Measurements from ENCODE around the gene SERPINE2.
"Not testable (repeated sequence)": the region's sequence is repeated elsewhere in the genome, so short reads cannot be mapped to it uniquely, and the experiment has no call there.

Gene SERPINE2

GRCh38 chr2:224016963-224017362, 22.1 kb downstream of the SERPINE2 start:
- H3K4me3 ChIP-seq, result no peak overlapping the region
- H3K27me3 ChIP-seq (ENCODE audit: low read depth), result no peaks in the 10 kb centered on the region; the same call in 1 of the 2 replicates
- no peaks in the 10 kb centered on the region for H3K4me1 ChIP-seq
- H3K9me3 ChIP-seq, result no peaks in the 10 kb centered on the region
- in situ Hi-C loops (cut with MboI; ENCODE audit: low sequenced_read_pairs), result no loop called here
- DNase-seq (ENCODE audit: low spot score in 2 of 2), result no peak
- H3K36me3 ChIP-seq (replicated peaks), result no peaks in the 10 kb centered on the region

DNA sequence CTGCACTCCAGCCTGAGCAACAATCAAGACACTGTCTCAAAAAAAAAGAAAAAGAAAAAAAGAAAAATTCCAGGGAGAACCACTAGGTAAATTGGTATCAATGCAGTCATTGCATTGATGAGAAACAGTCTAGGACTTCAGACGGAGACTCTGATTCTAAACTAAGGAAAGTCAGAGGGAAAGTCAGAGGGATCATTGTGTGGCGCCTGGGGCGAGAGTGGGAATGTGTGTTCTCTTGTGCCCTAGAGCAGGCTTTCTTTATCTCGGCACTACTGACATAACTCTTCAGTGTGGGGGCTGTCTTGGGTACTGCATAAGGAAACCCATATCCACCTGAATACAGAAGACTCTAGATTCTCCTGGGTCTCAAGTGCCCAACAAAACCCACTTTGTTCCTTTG, 24.8 kb downstream of the SERPINE2 start:
- Histone ChIP-seq H3K27me3 (ENCODE audit: low read depth) (no peaks in the 10 kb centered on the region), H3K4me1 (no peaks in the 10 kb centered on the region), H3K36me3 (replicated peaks) (no peaks in the 10 kb centered on the region), H3K4me3 (no peak overlapping the region), H3K9me3 (no peaks in the 10 kb centered on the region)
- in situ Hi-C loops (cut with MboI; ENCODE audit: low sequenced_read_pairs), result no loop called here
- DNase-seq (ENCODE audit: low spot score in 2 of 2), result no peak

- Histone ChIP-seq H3K9me3 (no peaks in the 10 kb centered on the region), H3K4me1 (no peaks in the 10 kb centered on the region), H3K4me3 (no peak overlapping the region), H3K36me3 (replicated peaks) (no peaks in the 10 kb centered on the region), H3K27me3 (ENCODE audit: low read depth) (0 out of 2 replicates have a peak, but pooled peaks cover 2% of the 10 kb centered on the region)
- DNase-seq (ENCODE audit: low spot score in 2 of 2), result no peak
- in situ Hi-C loops (cut with MboI; ENCODE audit: low sequenced_read_pairs), result no loop called here
Observed at GRCh38 chr2:224011837-224012236, 27.2 kb downstream of the SERPINE2 start.

DNA sequence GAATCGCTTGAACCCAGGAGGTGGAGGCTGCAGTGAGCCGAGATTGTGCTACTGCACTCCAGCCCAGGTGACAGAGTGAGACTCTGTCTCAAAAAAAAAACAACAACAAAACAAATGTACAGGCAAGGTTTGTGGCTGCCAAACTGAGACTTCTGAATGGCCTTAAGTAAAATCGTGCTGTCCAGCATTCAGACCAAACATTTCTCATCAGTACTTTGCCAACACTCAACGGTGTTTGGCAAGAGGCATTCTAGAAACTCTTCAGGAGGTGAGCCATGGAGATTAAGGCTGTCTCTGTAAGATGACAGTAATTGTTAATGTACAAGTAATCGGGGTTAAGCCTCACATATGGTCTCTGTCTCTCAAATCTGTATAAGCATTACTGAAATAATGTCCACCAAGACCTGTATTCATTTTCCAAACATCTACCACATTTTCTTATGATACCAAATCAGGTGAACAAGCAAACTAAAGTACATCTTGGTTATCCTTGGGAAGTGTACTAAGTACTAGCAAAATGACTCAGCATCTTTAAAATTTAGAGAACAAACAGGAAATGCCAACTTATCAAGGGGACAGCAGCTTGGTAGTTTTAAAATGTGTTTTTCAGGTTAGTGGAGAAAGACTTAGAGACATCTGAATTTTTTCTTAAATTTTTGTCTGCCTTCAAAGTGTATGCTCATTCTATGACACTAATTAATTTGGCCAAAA, 29.3 kb downstream of the SERPINE2 start:
- in situ Hi-C loops (cut with MboI; ENCODE audit: low sequenced_read_pairs), result no loop called here
- H3K4me1 ChIP-seq, result no peaks in the 10 kb centered on the region
- DNase-seq (ENCODE audit: low spot score in 2 of 2), result no peak
- 0 out of 2 replicates have a peak, but pooled peaks cover 2% of the 10 kb centered on the region for H3K27me3 ChIP-seq (ENCODE audit: low read depth)
- no peaks in the 10 kb centered on the region for H3K36me3 ChIP-seq (replicated peaks)
- H3K4me3 ChIP-seq, result no peak overlapping the region
- no peaks in the 10 kb centered on the region for H3K9me3 ChIP-seq

DNA sequence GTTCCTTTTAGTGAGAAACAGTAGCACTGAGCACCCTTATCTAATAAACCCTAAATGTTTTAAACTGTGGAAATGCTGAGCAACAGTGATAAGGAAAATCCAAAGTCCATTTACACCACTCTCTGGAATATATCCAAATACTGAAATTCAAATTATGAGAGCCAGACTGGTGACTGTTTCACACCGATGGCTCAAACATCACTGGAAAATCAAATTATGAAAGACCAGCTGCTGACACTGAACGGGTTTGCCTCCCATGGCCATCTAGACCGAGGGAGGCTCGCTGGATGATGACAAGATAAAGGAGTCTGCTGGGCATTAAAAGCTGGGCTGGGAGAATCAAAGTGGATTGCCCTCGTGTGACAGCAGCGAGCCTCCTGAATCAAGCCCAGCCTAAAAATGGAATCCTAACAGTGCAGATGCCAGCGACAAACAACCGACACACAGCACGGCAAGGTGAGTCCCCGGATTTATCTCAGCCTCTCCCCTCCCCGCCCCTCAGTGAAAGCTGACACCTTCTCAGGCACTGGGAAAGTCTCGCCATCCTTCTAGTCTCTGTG, 30.3 kb downstream of the SERPINE2 start:
- no peak overlapping the region for H3K4me3 ChIP-seq
- DNase-seq (ENCODE audit: low spot score in 2 of 2), result no peak
- H3K27me3 ChIP-seq (ENCODE audit: low read depth), result 0 out of 2 replicates have a peak, but pooled peaks cover 2% of the 10 kb centered on the region
- in situ Hi-C loops (cut with MboI; ENCODE audit: low sequenced_read_pairs), result no loop called here
- H3K9me3 ChIP-seq, result no peaks in the 10 kb centered on the region
- H3K36me3 ChIP-seq (replicated peaks), result no peaks in the 10 kb centered on the region
- no peaks in the 10 kb centered on the region for H3K4me1 ChIP-seq

DNA sequence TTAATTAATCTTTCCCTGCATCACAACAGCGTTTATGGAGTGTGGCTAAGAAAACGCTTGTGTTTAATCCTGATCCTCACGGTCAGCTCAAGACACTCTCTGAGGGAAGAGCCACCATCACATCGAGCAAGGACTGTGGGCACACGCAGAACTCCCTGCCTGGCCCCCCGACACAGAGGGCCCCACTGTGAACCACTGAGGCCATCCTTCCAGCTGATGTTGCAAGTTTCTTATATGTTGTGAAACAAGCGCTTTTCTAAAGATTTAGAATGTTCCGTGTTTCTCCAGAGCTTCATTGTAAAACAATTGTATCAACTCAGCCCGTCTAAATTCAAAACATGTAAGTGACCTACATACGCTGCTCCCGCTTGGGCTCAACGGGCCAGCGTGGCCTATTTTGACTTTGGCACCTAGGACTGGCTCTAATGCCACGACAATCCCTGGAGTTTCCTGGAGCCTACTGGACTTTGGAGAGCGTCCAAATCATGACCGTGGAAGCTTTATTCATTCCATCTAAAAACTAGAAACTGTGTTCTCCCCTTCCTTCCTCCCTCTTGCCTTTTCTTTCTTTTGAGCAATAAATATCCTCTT, 34.9 kb downstream of the SERPINE2 start:
- Histone ChIP-seq H3K9me3 (no peaks in the 10 kb centered on the region), H3K27me3 (ENCODE audit: low read depth) (0 out of 2 replicates have a peak, but pooled peaks cover 2% of the 10 kb centered on the region), H3K4me1 (no peaks in the 10 kb centered on the region), H3K4me3 (no peak overlapping the region), H3K36me3 (replicated peaks) (no peaks in the 10 kb centered on the region)
- no peak for DNase-seq (ENCODE audit: low spot score in 2 of 2)
- in situ Hi-C loops (cut with MboI; ENCODE audit: low sequenced_read_pairs), result no loop called here

DNA sequence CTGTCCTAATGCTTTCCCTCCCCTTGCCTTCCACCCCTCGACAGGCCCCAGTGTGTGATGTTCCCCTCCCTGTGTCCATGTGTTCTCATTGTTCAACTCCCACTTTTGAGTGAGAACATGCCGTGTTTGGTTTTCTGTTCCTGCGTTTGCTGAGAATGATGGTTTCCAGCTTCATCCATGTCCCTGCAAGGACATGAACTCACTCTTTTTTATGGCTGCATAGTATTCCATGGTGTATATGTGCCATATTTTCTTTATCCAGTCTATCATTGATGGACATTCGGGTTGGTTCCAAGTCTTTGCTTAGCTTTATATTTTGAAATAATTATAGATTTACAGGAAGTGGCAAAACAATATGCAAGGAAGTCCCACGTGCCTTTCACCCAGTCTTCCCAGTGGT, 38.4 kb downstream of the SERPINE2 start:
- H3K36me3 ChIP-seq (replicated peaks); in situ Hi-C loops (cut with MboI; ENCODE audit: low sequenced_read_pairs); H3K4me1 ChIP-seq: not testable (repeated sequence)

DNA sequence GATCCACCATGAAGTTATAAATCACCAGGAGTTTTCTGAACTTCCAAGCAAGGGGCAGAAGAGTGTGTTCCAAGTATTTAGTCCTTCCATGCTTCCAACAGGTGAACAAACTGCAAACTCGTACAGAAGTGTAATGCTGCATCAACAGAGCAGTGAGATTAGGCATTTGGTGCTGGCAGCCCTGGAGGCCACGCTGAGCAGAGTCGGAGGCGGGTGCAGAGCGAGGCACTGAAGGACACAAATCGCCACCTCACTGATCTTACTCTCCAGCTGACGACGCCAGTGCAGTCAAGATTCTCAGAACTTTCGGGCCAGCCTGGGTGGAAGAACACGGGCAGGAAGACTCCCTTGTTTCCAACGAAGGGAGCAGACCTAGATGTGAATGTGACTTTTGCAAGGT, 39.2 kb downstream of the SERPINE2 start:
- Histone ChIP-seq H3K36me3 (replicated peaks) (no peaks in the 10 kb centered on the region), H3K27me3 (ENCODE audit: low read depth) (no peaks in the 10 kb centered on the region), H3K4me3 (no peak overlapping the region), H3K9me3 (no peaks in the 10 kb centered on the region), H3K4me1 (no peaks in the 10 kb centered on the region)
- DNase-seq (ENCODE audit: low spot score in 2 of 2), result no peak
- in situ Hi-C loops (cut with MboI; ENCODE audit: low sequenced_read_pairs), result loop anchor here (10.0 to 25.0 kb wide), 2 partner anchors 285 to 662 kb away; no protein-coding TSS in a partner anchor

More for the DNA sequence above, 38.4 kb downstream of the SERPINE2 start:
- not testable (repeated sequence) for H3K27me3 ChIP-seq (ENCODE audit: low read depth); H3K4me3 ChIP-seq; H3K9me3 ChIP-seq; DNase-seq (ENCODE audit: low spot score in 2 of 2)

- no peaks in the 10 kb centered on the region for H3K36me3 ChIP-seq (replicated peaks)
- no peak for DNase-seq (ENCODE audit: low spot score in 2 of 2)
- no peaks in the 10 kb centered on the region for H3K27me3 ChIP-seq (ENCODE audit: low read depth)
- H3K4me1 ChIP-seq, result no peaks in the 10 kb centered on the region
- in situ Hi-C loops (cut with MboI; ENCODE audit: low sequenced_read_pairs), result loop anchor here (10.0 to 25.0 kb wide), 2 partner anchors 286 to 663 kb away; no protein-coding TSS in a partner anchor
- no peaks in the 10 kb centered on the region for H3K9me3 ChIP-seq
- no peak overlapping the region for H3K4me3 ChIP-seq
Observed at GRCh38 chr2:223998948-223999347, 40.1 kb downstream of the SERPINE2 start.

DNA sequence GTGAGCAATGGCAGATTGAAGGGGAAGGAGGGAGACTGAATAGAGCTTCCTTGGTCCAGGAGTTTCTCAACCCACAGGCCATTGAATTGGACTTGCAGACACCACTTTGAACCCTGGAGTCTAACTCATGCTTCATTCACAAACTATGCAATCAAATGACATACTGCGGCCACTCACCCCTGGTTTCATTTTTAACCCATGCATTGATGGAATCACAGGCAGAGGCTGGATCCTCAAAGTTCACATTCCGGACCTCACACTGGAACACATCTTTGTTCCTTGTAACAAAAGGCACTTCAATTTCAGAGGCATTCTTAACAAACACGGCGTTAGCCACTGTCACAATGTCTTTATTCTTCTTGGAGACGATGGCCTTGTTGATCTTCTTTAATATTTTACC, 41.1 kb downstream of the SERPINE2 start:
- no peaks in the 10 kb centered on the region for H3K27me3 ChIP-seq (ENCODE audit: low read depth)
- no peaks in the 10 kb centered on the region for H3K9me3 ChIP-seq
- in situ Hi-C loops (cut with MboI; ENCODE audit: low sequenced_read_pairs), result loop anchor here (10.0 to 25.0 kb wide), 2 partner anchors 287 to 664 kb away; no protein-coding TSS in a partner anchor
- no peaks in the 10 kb centered on the region for H3K36me3 ChIP-seq (replicated peaks)
- H3K4me1 ChIP-seq, result no peaks in the 10 kb centered on the region
- no peak for DNase-seq (ENCODE audit: low spot score in 2 of 2)
- no peak overlapping the region for H3K4me3 ChIP-seq

DNA sequence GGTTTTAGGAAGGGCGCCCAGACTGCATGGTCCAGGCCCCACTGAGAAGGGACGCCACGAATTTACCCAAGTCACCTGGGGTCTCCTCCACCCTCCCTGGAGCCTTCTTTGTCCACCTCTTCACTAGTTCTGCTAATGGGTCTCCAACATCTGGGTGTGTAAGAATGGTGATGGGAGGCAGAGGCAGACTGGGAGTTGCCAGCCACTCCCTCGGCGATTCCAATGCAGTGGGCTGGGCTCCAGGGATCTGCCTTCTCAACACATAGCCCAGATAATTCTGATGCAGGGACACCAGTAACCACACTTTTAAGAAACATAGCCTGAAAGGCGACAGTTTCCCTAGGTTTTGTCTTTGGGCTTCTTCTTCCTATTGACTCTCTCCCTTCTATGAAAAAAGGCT, 42.7 kb downstream of the SERPINE2 start:
- no peak for DNase-seq (ENCODE audit: low spot score in 2 of 2)
- Histone ChIP-seq H3K27me3 (ENCODE audit: low read depth) (no peaks in the 10 kb centered on the region), H3K4me3 (no peak overlapping the region), H3K36me3 (replicated peaks) (no peaks in the 10 kb centered on the region), H3K9me3 (no peaks in the 10 kb centered on the region), H3K4me1 (no peaks in the 10 kb centered on the region)
- in situ Hi-C loops (cut with MboI; ENCODE audit: low sequenced_read_pairs), result loop anchor here (10.0 to 25.0 kb wide), 2 partner anchors 288 to 666 kb away; no protein-coding TSS in a partner anchor

DNA sequence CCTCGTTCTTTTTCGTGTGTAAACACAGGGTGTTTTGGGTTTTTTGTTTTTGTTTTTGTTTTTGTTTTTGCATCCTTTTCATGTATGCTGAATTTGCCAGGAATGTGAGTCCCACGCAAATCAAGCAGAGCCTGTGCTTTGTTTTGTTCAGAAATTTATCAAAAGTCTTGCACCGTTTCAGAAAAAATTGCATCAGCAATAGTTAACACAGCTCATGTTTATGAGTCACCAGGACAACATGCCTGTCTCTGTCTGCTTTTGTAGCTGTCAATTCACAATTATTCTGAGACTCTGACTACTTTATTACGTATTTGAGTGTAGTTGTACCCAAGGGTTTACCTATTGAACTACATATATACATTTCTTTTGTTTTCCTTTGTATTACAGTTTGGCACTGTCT, 43.5 kb downstream of the SERPINE2 start:
- Histone ChIP-seq H3K4me1 (no peaks in the 10 kb centered on the region), H3K9me3 (no peaks in the 10 kb centered on the region), H3K27me3 (ENCODE audit: low read depth) (no peaks in the 10 kb centered on the region), H3K36me3 (replicated peaks) (no peaks in the 10 kb centered on the region), H3K4me3 (no peak overlapping the region)
- no peak for DNase-seq (ENCODE audit: low spot score in 2 of 2)
- in situ Hi-C loops (cut with MboI; ENCODE audit: low sequenced_read_pairs), result loop anchor here (10.0 to 25.0 kb wide), 2 partner anchors 289 to 667 kb away; no protein-coding TSS in a partner anchor

GRCh38 chr2:223994562-223995162, 44.4 kb downstream of the SERPINE2 start:
- in situ Hi-C loops (cut with MboI; ENCODE audit: low sequenced_read_pairs), result loop anchor here (10.0 to 25.0 kb wide), 2 partner anchors 290 to 668 kb away; no protein-coding TSS in a partner anchor
- no peaks in the 10 kb centered on the region for H3K27me3 ChIP-seq (ENCODE audit: low read depth)
- H3K36me3 ChIP-seq (replicated peaks), result no peaks in the 10 kb centered on the region
- no peaks in the 10 kb centered on the region for H3K4me1 ChIP-seq
- no peak for DNase-seq (ENCODE audit: low spot score in 2 of 2)
- H3K4me3 ChIP-seq, result no peak overlapping the region
- no peaks in the 10 kb centered on the region for H3K9me3 ChIP-seq
